GM13976 (cell line): ENCODE results near the gene MTIF2.

Experiments
- DNase-seq: peaks from one replicate; pipeline ENCODE4 v3.0.0; 2012; ENCODE audit warnings: low spot score
- CTCF ChIP-seq: IDR thresholded peaks from 2 replicates; pipeline ENCODE4 v1.5.1; 2012; ENCODE audit warnings: borderline replicate concordance, mild to moderate bottlenecking; ENCODE audit not compliant: insufficient read depth; ENCODE audit errors: extremely low read depth, missing control alignments, control extremely low read depth
- in situ Hi-C: fragments of 300-500 bp; cut with MboI; formaldehyde crosslinking; loops from one replicate; pipeline ENCODE4 v1.12.0; 2022; ENCODE audit warnings: low sequenced_read_pairs, mixed read lengths, inconsistent platforms; ENCODE audit not compliant: unreplicated experiment

MTIF2 gene

DNA sequence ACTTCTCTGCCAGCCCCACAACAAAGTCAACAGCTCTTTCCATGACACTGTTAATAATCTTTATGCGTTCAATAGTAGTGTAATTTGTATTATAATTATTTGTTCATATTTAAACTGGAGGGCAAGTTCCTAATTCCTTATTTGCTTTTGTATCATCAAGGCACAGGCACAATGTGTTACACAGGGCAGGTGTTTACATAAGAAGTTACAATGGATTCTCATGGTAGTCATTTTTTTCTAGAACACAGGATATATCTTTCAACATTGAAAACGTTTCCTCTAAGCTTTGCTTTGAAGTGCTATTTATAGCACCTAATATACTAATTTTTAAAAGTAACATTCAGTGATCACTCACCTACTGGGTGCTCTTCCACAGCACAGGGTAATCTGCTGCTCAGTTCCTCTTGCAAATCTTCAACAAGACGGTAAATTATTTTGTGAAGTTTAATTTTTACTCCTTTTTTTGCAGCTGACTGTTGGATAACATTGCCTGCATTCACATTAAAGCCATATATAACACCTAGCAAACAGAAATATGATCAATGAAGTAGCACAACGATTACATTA, 29.3 kb downstream of the MTIF2 start:
- in situ Hi-C loops: no loop called here
- no peak for TF ChIP-seq CTCF
- no peak for DNase-seq

GRCh38 chr2:55236992-55237543, 32.0 kb downstream of the MTIF2 start:
- TF ChIP-seq CTCF: no peak
- DNase-seq: no peak
- in situ Hi-C loops: no loop called here

DNA sequence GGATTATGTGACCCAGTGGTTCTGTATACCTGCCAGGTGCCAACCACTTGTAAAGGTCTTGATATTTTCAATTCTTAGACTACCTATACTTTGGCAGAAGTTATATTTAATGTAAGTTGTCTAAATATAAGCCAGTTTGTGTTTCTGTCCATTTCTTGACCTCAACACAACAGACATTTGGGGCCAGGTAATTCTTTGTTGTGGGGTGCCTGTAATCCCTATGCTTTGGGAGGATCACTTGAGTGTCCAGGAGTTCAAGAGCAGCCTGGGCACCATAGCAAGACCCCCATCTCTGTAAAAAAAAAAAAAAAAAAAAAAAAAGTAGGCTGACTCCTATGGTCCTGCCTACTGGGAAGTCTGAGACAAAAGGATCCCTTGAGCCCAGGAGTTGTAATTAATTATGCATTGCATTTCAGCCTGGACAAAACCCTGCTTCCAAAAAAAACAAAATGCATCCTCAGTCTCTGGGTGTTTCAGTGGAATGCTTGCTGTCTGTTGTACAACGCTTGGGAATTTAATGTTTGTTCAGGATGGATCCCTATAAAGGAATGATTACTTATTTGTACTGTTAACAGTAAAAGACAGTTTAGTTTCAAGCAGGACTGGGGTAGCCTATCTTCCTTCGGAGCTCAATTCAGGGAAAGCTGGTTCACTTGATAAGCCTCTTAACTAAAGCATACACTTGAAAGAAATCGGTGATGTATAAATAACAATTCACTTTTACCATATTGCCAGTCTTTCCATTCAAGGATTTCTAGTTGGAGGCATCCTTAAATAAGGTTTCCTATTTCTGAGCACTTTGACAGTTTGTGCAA, 33.1 kb downstream of the MTIF2 start:
- in situ Hi-C loops: no loop called here
- no peak for DNase-seq
- no peak for TF ChIP-seq CTCF

GRCh38 chr2:55233658-55233940, 35.4 kb downstream of the MTIF2 start:
- no peak for TF ChIP-seq CTCF
- in situ Hi-C loops: no loop called here
- no peak for DNase-seq

- in situ Hi-C loops: no loop called here
- no peak for TF ChIP-seq CTCF
- DNase-seq: peak; percentile 39
Observed at GRCh38 chr2:55232863-55233657, 36.0 kb downstream of the MTIF2 start.

- peak; percentile 88 for DNase-seq
- TF ChIP-seq CTCF: no peak
- in situ Hi-C loops: no loop called here
Observed at GRCh38 chr2:55232084-55232862, 36.8 kb downstream of the MTIF2 start, which contains the start of the genes CLHC1 and RPS27A. Gene CLHC1, minus strand, starts transcription at chr2:55232293. Its CDS starts 9,882 bp downstream, at chr2:55222411. Gene RPS27A, plus strand, starts transcription at chr2:55232688. Its CDS starts 137 bp downstream, at chr2:55232825.
